ENCODE results near the gene RNASEH2B.

- TF ChIP-seq, protein P1, sequence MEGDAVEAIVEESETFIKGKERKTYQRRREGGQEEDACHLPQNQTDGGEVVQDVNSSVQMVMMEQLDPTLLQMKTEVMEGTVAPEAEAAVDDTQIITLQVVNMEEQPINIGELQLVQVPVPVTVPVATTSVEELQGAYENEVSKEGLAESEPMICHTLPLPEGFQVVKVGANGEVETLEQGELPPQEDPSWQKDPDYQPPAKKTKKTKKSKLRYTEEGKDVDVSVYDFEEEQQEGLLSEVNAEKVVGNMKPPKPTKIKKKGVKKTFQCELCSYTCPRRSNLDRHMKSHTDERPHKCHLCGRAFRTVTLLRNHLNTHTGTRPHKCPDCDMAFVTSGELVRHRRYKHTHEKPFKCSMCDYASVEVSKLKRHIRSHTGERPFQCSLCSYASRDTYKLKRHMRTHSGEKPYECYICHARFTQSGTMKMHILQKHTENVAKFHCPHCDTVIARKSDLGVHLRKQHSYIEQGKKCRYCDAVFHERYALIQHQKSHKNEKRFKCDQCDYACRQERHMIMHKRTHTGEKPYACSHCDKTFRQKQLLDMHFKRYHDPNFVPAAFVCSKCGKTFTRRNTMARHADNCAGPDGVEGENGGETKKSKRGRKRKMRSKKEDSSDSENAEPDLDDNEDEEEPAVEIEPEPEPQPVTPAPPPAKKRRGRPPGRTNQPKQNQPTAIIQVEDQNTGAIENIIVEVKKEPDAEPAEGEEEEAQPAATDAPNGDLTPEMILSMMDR (IDR thresholded peaks at IDR 0.05) = no peak
- no peak for TF ChIP-seq POLR2A (IDR thresholded peaks at IDR 0.05)
Measured at GRCh38 chr13:50884265-50884664, 25.3 kb upstream of the RNASEH2B start.
